Esophagus squamous epithelium (tissue), 4 donors: Measurements from ENCODE around the gene IL22RA2.

Experiments
- POLR2A ChIP-seq, 4 donors: fragments of 450-650 bp; IDR thresholded peaks; one replicate each; pipeline ENCODE4 v1.6.1; 2017; ENCODE audit warnings: antibody characterized with exemption in 4 of 4, mild to moderate bottlenecking in 4 of 4, moderate library complexity in 3 of 4
- TF ChIP-seq, protein P1 (sequence below), 6 experiments: fragments of 450-650 bp in 4 of 6; fragments of 200-600 bp in 2 of 6; sonication (generic) in 2 of 6; IDR thresholded peaks; one replicate each; pipeline ENCODE4 v1.5.1; 2016 to 2019; ENCODE audit warnings: antibody characterized with exemption in 6 of 6, mild to moderate bottlenecking in 4 of 6, moderate library complexity in 4 of 6

DNA sequence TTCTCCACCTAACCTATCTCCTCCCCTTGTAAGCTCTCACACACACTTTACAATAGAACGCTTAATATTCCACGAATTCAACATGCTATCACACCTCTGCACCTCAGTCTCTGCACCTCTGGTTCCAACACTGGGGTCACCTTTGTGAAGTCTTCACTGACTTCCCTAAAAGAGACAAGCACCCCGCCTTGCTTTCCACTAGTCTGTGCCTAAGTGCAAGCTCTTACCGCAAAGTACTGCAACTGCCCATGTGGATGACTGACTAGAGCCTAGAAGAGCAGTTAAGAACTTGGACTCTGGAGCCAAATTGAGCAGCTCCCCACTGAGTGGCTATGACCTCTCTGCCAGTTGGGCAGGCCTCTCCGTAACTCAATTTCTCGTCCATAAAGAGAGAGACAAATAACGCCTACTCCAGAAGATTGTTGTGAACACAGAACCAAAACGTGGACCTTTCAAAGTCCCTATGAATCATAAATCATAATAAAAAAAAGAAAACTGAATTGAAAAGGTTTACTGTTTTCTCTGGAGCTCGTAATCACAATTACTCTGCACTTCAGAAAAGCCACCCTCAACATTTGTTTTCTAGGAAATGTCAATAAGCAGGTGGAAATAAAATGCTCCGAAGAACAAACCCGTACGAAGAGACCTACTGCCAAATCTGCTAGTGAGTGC lies 44.5 kb upstream of the IL22RA2 start:
- no peak for TF ChIP-seq POLR2A (IDR thresholded peaks at IDR 0.05)
- TF ChIP-seq, protein P1, sequence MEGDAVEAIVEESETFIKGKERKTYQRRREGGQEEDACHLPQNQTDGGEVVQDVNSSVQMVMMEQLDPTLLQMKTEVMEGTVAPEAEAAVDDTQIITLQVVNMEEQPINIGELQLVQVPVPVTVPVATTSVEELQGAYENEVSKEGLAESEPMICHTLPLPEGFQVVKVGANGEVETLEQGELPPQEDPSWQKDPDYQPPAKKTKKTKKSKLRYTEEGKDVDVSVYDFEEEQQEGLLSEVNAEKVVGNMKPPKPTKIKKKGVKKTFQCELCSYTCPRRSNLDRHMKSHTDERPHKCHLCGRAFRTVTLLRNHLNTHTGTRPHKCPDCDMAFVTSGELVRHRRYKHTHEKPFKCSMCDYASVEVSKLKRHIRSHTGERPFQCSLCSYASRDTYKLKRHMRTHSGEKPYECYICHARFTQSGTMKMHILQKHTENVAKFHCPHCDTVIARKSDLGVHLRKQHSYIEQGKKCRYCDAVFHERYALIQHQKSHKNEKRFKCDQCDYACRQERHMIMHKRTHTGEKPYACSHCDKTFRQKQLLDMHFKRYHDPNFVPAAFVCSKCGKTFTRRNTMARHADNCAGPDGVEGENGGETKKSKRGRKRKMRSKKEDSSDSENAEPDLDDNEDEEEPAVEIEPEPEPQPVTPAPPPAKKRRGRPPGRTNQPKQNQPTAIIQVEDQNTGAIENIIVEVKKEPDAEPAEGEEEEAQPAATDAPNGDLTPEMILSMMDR (IDR thresholded peaks at IDR 0.05), result no peak
